CD4-positive, CD25-positive, alpha-beta regulatory T cell (primary cell): ENCODE measurements around the gene SLCO3A1. TPM values are rescaled to one million over a fixed set of nuclear protein-coding genes. Genes with fewer than 3 reads are reported as not detected.

Experiments used
- ATAC-seq, 2 donors: fragments of 150-1000 bp; cut with Tn5 transposase; one replicate each; pipeline ENCODE4 v1.10.0; 2021; ENCODE audit warnings: low read depth in 2 of 2, moderate number of reproducible peaks in 2 of 2, moderate library complexity in 1 of 2
- DNase-seq, 3 donors: peaks; one replicate each; pipeline versions ENCODE4 v3.0.0 to v3.0.0-alpha.2; 2012 to 2022; ENCODE audit warnings: mixed read lengths in 1 of 3
- H3K27ac ChIP-seq: one replicate; pipeline ENCODE4 v1.7.0; 2013; ENCODE audit warnings: mild to moderate bottlenecking, low read length; ENCODE audit not compliant: insufficient read depth, poor library complexity, severe bottlenecking
- H3K27me3 ChIP-seq: one replicate; pipeline ENCODE4 v1.7.0; 2013; ENCODE audit warnings: low read length; ENCODE audit not compliant: control insufficient read depth, insufficient read depth
- H3K36me3 ChIP-seq: one replicate; pipeline ENCODE4 v1.7.0; 2013; ENCODE audit warnings: mild to moderate bottlenecking, low read length, moderate library complexity; ENCODE audit not compliant: control insufficient read depth, insufficient read depth
- H3K4me1 ChIP-seq: 2 replicates; pipeline ENCODE4 v1.7.0; 2013; ENCODE audit warnings: mild to moderate bottlenecking, low read length; ENCODE audit not compliant: insufficient read depth, control insufficient read depth, poor library complexity, severe bottlenecking
- H3K4me3 ChIP-seq: one replicate; pipeline ENCODE4 v1.7.0; 2013; ENCODE audit warnings: low read depth, mild to moderate bottlenecking, low read length, moderate library complexity
- H3K9me3 ChIP-seq, 2 experiments: 1 replicate in 1 of 2; 2 replicates in 1 of 2; pipeline ENCODE4 v1.7.0; 2013; ENCODE audit warnings: low read length in 2 of 2, mild to moderate bottlenecking in 1 of 2, moderate library complexity in 1 of 2; ENCODE audit not compliant: control insufficient read depth in 2 of 2
- H3K27ac Mint-ChIP-seq, 3 donors: one replicate each; pipeline ENCODE4 v1.8.0; 2020 to 2022; ENCODE audit warnings: mild to moderate bottlenecking in 3 of 3, mixed read lengths in 3 of 3, moderate library complexity in 2 of 3
- H3K27me3 Mint-ChIP-seq: one replicate; pipeline ENCODE4 v1.8.0; 2022; ENCODE audit warnings: mild to moderate bottlenecking, mixed read lengths
- H3K36me3 Mint-ChIP-seq: one replicate; pipeline ENCODE4 v1.8.0; 2020; ENCODE audit warnings: mixed read lengths
- H3K4me1 Mint-ChIP-seq, 4 donors: one replicate each; pipeline ENCODE4 v1.8.0; 2020 to 2022; ENCODE audit warnings: mixed read lengths in 4 of 4, mild to moderate bottlenecking in 1 of 4
- H3K4me3 Mint-ChIP-seq, 4 donors: one replicate each; pipeline ENCODE4 v1.8.0; 2020 to 2022; ENCODE audit warnings: mild to moderate bottlenecking in 4 of 4, mixed read lengths in 4 of 4, moderate library complexity in 3 of 4
- H3K9me3 Mint-ChIP-seq, 7 donors: one replicate each; pipeline ENCODE4 v1.8.0; 2020 to 2022; ENCODE audit warnings: mixed read lengths in 7 of 7, mild to moderate bottlenecking in 3 of 7, moderate library complexity in 2 of 7
- polyA plus RNA-seq, 4 donors: library from polyadenylated mRNA; unstranded; fragments of 300-500 nt; fragmentation: Illumina TruSeq; gene quantifications; one replicate each; pipeline ENCODE4 v1.2.3, GENCODE V29; 2021
- total RNA-seq: library from RNA; stranded (reverse); gene quantifications from one replicate; pipeline ENCODE4 v1.2.3, GENCODE V29; 2022

SLCO3A1 gene
- total and polyA plus RNA-seq, 5 donors from 2014 or later = 20.1 to 63.7 (median 38.1) TPM

DNA sequence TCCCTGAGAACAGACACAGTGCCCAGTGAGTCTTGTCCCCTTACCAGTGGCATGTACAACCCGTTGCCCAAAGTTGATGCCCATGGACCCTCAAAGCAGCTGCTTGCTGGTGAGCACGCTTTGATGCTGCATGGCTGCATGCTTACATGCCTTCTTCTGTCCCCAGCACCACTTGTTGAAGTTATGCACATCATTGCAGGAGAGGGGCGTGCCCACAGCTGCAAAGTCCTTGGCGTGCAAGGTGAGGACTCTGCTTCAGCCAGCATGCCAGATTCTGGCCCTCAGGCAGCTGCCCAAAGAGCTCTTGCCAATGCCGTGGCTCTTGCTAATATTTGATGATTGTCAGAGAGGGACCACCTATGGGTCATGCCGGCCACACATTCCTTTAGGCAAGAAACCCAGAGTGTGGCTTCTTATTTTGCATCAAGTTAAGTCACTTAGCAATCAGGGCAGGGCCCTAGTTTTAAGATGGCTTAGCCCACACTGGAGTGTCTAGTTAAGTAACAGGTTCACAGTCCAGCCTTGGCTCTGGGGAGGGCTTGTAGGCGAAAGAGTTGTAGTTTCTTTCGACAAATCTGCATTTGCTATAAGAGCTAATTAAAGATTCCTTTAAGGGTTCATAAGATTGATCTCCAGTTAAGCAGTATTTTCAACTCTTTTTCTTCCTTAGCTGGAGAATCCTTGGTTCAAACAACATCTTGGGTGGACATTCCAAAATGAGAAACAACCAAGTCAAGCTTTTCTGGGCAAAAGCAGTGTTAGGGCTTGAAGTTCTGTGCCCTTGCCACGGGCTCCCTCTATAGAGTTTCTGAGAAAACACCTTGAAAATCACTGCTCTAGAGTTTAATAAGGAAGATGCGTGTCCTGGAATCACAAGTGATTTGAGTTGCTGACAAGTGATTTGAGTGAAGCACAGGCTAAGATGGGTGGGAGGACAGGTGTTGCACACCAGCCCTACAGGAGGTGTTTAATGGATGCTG lies 128.6 kb downstream of the SLCO3A1 start:
- ATAC-seq = no peak
- H3K4me1 ChIP-seq = no peaks in the 10 kb centered on the region
- peaks cover 3% of the 10 kb centered on the region for H3K36me3 Mint-ChIP-seq
- no peaks in the 10 kb centered on the region for H3K9me3 ChIP-seq
- no peak overlapping the region for H3K4me3 Mint-ChIP-seq
- no peaks in the 10 kb centered on the region for H3K27me3 Mint-ChIP-seq
- DNase-seq = no peak
- no peak overlapping the region for H3K27ac Mint-ChIP-seq
- H3K27ac ChIP-seq = no peak overlapping the region
- H3K4me1 Mint-ChIP-seq = peaks cover 6 to 47% (median 23%) of the 10 kb centered on the region in 4 donors
- H3K9me3 Mint-ChIP-seq = no peaks in the 10 kb centered on the region
- no peak overlapping the region for H3K4me3 ChIP-seq
- no peaks in the 10 kb centered on the region for H3K27me3 ChIP-seq
- H3K36me3 ChIP-seq = no peaks in the 10 kb centered on the region

DNA sequence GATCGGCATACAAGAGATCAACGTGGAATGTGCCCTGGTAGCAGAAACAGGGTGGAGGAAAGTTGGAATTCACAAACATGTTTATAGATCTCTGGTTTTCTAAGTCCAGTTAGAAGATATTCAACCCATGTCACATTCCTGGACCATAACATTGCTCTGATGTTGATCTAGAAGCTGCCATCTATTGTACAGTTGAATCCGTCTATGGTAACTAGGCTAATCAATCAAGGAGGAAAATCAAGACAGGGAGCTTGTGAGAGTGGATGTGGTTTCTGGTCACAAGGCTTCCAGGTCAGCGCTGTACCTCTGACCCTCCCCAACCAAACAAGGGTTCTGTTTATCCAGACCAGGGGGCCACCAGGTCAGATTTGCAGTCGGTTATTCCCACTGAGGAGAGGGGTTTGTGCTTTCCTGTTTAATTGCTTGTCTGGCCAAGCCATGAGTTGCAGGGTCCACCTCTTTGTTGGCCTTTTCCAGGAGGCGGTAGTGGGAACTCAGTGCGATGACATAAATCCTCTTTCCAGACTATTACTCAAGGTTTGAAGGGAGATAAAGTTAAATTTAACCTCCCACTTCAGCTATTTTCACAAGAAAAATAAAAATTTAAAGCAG lies 130.3 kb downstream of the SLCO3A1 start:
- ATAC-seq = no peak
- Histone ChIP-seq H3K27ac (no peak overlapping the region), H3K9me3 (no peaks in the 10 kb centered on the region), H3K27me3 (no peaks in the 10 kb centered on the region), H3K36me3 (no peaks in the 10 kb centered on the region), H3K4me3 (no peak overlapping the region), H3K4me1 (no peaks in the 10 kb centered on the region)
- no peaks in the 10 kb centered on the region for H3K9me3 Mint-ChIP-seq
- H3K27ac Mint-ChIP-seq = no peak overlapping the region
- no peaks in the 10 kb centered on the region for H3K27me3 Mint-ChIP-seq
- peaks cover 0 to 46% (median 22%) of the 10 kb centered on the region in 4 donors for H3K4me1 Mint-ChIP-seq
- H3K36me3 Mint-ChIP-seq = peaks cover 3% of the 10 kb centered on the region
- no peak overlapping the region for H3K4me3 Mint-ChIP-seq
- no peak for DNase-seq

- Mint-ChIP-seq H3K4me1 (peaks cover 0 to 53% (median 31%) of the 10 kb centered on the region in 4 donors), H3K27me3 (no peaks in the 10 kb centered on the region), H3K4me3 (no peak overlapping the region), H3K36me3 (peaks cover 3% of the 10 kb centered on the region), H3K9me3 (peaks cover 0 to 1% (median 0%) of the 10 kb centered on the region in 7 donors), H3K27ac (no peak overlapping the region)
- Histone ChIP-seq H3K27me3 (no peaks in the 10 kb centered on the region), H3K4me3 (no peak overlapping the region), H3K9me3 (no peaks in the 10 kb centered on the region), H3K27ac (no peak overlapping the region), H3K4me1 (no peaks in the 10 kb centered on the region), H3K36me3 (no peaks in the 10 kb centered on the region)
- DNase-seq = no peak
- ATAC-seq = no peak
Measured at GRCh38 chr15:91985297-91985696, 131.8 kb downstream of the SLCO3A1 start.

DNA sequence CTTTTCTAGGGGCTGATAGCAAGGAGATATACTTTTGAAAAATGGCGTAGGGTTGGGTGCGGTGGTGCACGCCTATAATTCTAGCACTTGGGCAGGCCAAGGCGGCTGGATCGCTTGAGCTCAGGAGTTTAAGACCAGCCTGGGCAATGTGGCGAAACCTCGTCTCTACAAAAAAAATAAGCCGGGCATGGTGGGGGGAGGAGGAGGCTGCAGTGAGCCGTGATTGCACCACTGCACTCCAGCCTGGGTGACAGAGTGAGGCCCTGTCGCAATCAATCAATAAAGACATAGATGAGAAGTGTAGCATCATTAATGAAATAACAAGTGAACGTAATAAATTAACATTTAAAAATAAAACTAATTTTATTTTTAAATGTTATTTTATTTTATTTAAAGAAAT lies 134.6 kb downstream of the SLCO3A1 start:
- Histone ChIP-seq H3K9me3 (no peaks in the 10 kb centered on the region), H3K4me3 (no peak overlapping the region), H3K27ac (no peak overlapping the region), H3K36me3 (no peaks in the 10 kb centered on the region), H3K4me1 (no peaks in the 10 kb centered on the region), H3K27me3 (no peaks in the 10 kb centered on the region)
- no peak for ATAC-seq
- peaks cover 3% of the 10 kb centered on the region for H3K36me3 Mint-ChIP-seq
- no peaks in the 10 kb centered on the region for H3K27me3 Mint-ChIP-seq
- H3K4me3 Mint-ChIP-seq = no peak overlapping the region
- peak overlapping the region in 1 of 3 donors; percentile 62 for H3K27ac Mint-ChIP-seq
- peaks cover 0 to 1% (median 0%) of the 10 kb centered on the region in 7 donors for H3K9me3 Mint-ChIP-seq
- DNase-seq = no peak
- peaks cover 2 to 66% (median 37%) of the 10 kb centered on the region in 4 donors for H3K4me1 Mint-ChIP-seq

DNA sequence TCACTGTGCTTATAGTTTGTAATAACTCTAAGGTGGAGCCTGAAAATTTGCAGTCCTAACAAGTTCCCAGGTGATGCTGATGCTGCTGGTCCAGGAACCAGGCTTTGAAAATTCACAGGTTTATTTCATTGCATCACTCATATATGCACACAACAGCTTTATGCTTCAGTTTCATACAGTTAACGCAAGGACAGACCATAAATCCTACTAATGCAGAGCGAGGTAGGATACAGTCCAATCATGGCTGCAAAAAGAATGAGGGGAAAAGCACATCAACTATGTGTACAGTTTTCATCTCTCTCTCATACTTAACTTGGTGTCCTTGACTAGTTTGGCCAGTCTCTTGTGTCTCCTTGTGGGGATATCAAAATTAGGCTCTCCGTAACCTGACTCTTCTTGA lies 135.1 kb downstream of the SLCO3A1 start:
- Mint-ChIP-seq H3K27ac (no peak overlapping the region), H3K4me1 (peaks cover 5 to 67% (median 35%) of the 10 kb centered on the region in 4 donors), H3K4me3 (no peak overlapping the region), H3K9me3 (peaks cover 0 to 1% (median 0%) of the 10 kb centered on the region in 7 donors), H3K36me3 (peaks cover 8% of the 10 kb centered on the region), H3K27me3 (no peaks in the 10 kb centered on the region)
- Histone ChIP-seq H3K4me3 (no peak overlapping the region), H3K27ac (no peak overlapping the region), H3K4me1 (no peaks in the 10 kb centered on the region), H3K9me3 (no peaks in the 10 kb centered on the region), H3K27me3 (no peaks in the 10 kb centered on the region), H3K36me3 (no peaks in the 10 kb centered on the region)
- DNase-seq = no peak
- no peak for ATAC-seq

DNA sequence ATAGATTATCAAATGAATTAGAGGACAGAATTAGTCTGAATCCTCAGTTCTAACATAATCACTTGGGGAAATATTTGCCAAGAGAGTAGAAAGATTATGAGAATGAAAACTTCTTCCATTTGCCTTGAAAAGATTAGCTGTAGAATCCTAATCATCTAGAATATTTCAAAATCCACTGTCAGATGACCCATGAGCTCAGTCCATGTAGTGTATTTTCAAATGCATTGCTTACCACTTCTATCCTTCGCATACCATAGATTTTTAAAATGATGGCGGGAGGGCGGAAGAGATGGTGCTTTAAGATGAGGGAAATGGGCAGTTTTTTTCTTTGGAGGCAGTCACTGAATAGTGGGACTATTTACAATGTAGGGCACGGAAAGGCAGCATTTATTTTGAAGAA lies 136.3 kb downstream of the SLCO3A1 start:
- H3K27ac Mint-ChIP-seq = no peak overlapping the region
- Histone ChIP-seq H3K27me3 (no peaks in the 10 kb centered on the region), H3K36me3 (no peaks in the 10 kb centered on the region), H3K4me1 (no peaks in the 10 kb centered on the region), H3K9me3 (no peaks in the 10 kb centered on the region), H3K4me3 (no peak overlapping the region), H3K27ac (no peak overlapping the region)
- H3K9me3 Mint-ChIP-seq = peaks cover 0 to 1% (median 0%) of the 10 kb centered on the region in 7 donors
- H3K36me3 Mint-ChIP-seq = peaks cover 10% of the 10 kb centered on the region
- ATAC-seq = no peak
- H3K4me3 Mint-ChIP-seq = no peak overlapping the region
- peaks cover 11 to 71% (median 33%) of the 10 kb centered on the region in 4 donors for H3K4me1 Mint-ChIP-seq
- no peak for DNase-seq
- no peaks in the 10 kb centered on the region for H3K27me3 Mint-ChIP-seq

- no peak for DNase-seq
- Histone ChIP-seq H3K4me1 (no peaks in the 10 kb centered on the region), H3K4me3 (no peak overlapping the region), H3K27ac (no peak overlapping the region), H3K27me3 (no peaks in the 10 kb centered on the region), H3K36me3 (no peaks in the 10 kb centered on the region), H3K9me3 (no peaks in the 10 kb centered on the region)
- H3K36me3 Mint-ChIP-seq = peaks cover 10% of the 10 kb centered on the region
- peaks cover 22 to 66% (median 32%) of the 10 kb centered on the region in 4 donors for H3K4me1 Mint-ChIP-seq
- no peak overlapping the region for H3K4me3 Mint-ChIP-seq
- H3K9me3 Mint-ChIP-seq = peaks cover 0 to 1% (median 0%) of the 10 kb centered on the region in 7 donors
- H3K27me3 Mint-ChIP-seq = no peaks in the 10 kb centered on the region
- ATAC-seq = no peak
- H3K27ac Mint-ChIP-seq = no peak overlapping the region
Measured at GRCh38 chr15:91992945-91993344, 139.4 kb downstream of the SLCO3A1 start.
